HG02852 (cell line): ENCODE data around the gene HACD4.
"Not testable (repeated sequence)": the region's sequence is repeated elsewhere in the genome, so short reads cannot be mapped to it uniquely, and the experiment has no call there.

Experiments used
- ATAC-seq: cut with Tn5 transposase; IDR thresholded peaks from one replicate; pipeline ENCODE4 v1.9.1; 2021; ENCODE audit warnings: mild to moderate bottlenecking, moderate library complexity; ENCODE audit not compliant: unreplicated experiment

HACD4 gene

GRCh38 chr9:21016701-21017491 is 14.5 kb downstream of the HACD4 start:
- ATAC-seq: no peak

GRCh38 chr9:21015995-21016394 is 15.4 kb downstream of the HACD4 start:
- no peak for ATAC-seq

- no peak for ATAC-seq
These were observed 16.2 kb downstream of the HACD4 start for GRCh38 chr9:21015129-21015815.

GRCh38 chr9:21002040-21002439 is 29.4 kb downstream of the HACD4 start:
- no peak for ATAC-seq

GRCh38 chr9:21001581-21001980 is 29.9 kb downstream of the HACD4 start:
- no peak for ATAC-seq

GRCh38 chr9:20997503-20998076 is 33.9 kb downstream of the HACD4 start:
- peak; percentile 76 for ATAC-seq

GRCh38 chr9:20996809-20997208 is 34.6 kb downstream of the HACD4 start:
- ATAC-seq: peak; percentile 70

GRCh38 chr9:20995616-20996015 is 35.8 kb downstream of the HACD4 start:
- no peak for ATAC-seq

- no peak for ATAC-seq
These were observed 37.0 kb downstream of the HACD4 start for GRCh38 chr9:20994486-20994885.

GRCh38 chr9:20990867-20991266 is 40.6 kb downstream of the HACD4 start:
- ATAC-seq: no peak

GRCh38 chr9:20989923-20990341 is 41.5 kb downstream of the HACD4 start:
- ATAC-seq: no peak

- ATAC-seq: peak; percentile 49
These were observed 42.6 kb downstream of the HACD4 start for GRCh38 chr9:20988671-20989315.

- ATAC-seq: no peak
These were observed 43.4 kb downstream of the HACD4 start for GRCh38 chr9:20988061-20988460.

GRCh38 chr9:20987521-20987920 is 43.9 kb downstream of the HACD4 start:
- ATAC-seq: no peak

GRCh38 chr9:20985851-20986600 is 45.4 kb downstream of the HACD4 start:
- no peak for ATAC-seq

GRCh38 chr9:20984506-20984905 is 46.9 kb downstream of the HACD4 start:
- no peak for ATAC-seq

- ATAC-seq: peak; percentile 14
These were observed 50.0 kb downstream of the HACD4 start for GRCh38 chr9:20981486-20981885.

GRCh38 chr9:20980832-20981455 is 50.5 kb downstream of the HACD4 start:
- ATAC-seq: peak; percentile 72

- no peak for ATAC-seq
These were observed 53.2 kb downstream of the HACD4 start for GRCh38 chr9:20978249-20978648.

GRCh38 chr9:20974191-20974938 is 57.1 kb downstream of the HACD4 start:
- ATAC-seq: not testable (repeated sequence)
